H1 (cell line): Measurements from ENCODE around the gene MAGT1. TPM values are rescaled to one million over a fixed set of nuclear protein-coding genes. Genes with fewer than 3 reads are reported as not detected.

ENCODE experiments used
- BRCA1 ChIP-seq: IDR thresholded peaks from 2 replicates; pipeline ENCODE4 v1.6.1; 2012; ENCODE audit warnings: low read depth, low read length, improper control_type of control experiment
- CTBP2 ChIP-seq: IDR thresholded peaks from 2 replicates; pipeline ENCODE4 v1.7.0; 2011; ENCODE audit warnings: borderline replicate concordance, mild to moderate bottlenecking, moderate library complexity, mixed read lengths, low read length; ENCODE audit not compliant: insufficient read depth, insufficient read length
- TBP ChIP-seq: IDR thresholded peaks from 2 replicates; pipeline ENCODE4 v1.6.1; 2011; ENCODE audit warnings: low read depth, low read length, improper control_type of control experiment
- TEAD4 ChIP-seq: IDR thresholded peaks from 2 replicates; pipeline ENCODE4 v1.6.1; 2012; ENCODE audit warnings: low read depth, low read length, inconsistent platforms, mixed read lengths
- polyA plus RNA-seq, 7 experiments: library from polyadenylated mRNA; depleted of rRNA in 3 of 7; stranded (reverse) in 5 of 7; unstranded in 2 of 7; fragments of >200 nt in 5 of 7; fragments of 200-250 nt in 2 of 7; gene quantifications; 1 replicate in 5 of 7; 2 replicates in 1 of 7; 4 replicates in 1 of 7; pipeline versions ENCODE4 v1.2.1 to v1.2.3, GENCODE V29; 2011 to 2013; ENCODE audit warnings: missing spikeins in 2 of 7, mixed read lengths in 2 of 7
- total RNA-seq: library from RNA; stranded (reverse); fragmentation: NEBNext Ultra II Directional; extraction: Animal tissue kit (Norgen Biotek cat#: 25700); gene quantifications from 2 replicates; pipeline ENCODE4 v1.2.1, GENCODE V29; 2021
- TF ChIP-seq, protein P1 (sequence below): fragments of 300-600 bp; sonication (generic); IDR thresholded peaks from 2 replicates; pipeline ENCODE4 v1.7.1; 2012; ENCODE audit warnings: low read length, moderate library complexity, mild to moderate bottlenecking, inconsistent platforms; ENCODE audit not compliant: insufficient replicate concordance

The MAGT1 gene
- total and polyA plus RNA-seq, 2 of the 8 experiments (the other 6 are each of a cell fraction or from before 2014, with no cell fraction given), result 14.4 to 47.6 TPM

DNA sequence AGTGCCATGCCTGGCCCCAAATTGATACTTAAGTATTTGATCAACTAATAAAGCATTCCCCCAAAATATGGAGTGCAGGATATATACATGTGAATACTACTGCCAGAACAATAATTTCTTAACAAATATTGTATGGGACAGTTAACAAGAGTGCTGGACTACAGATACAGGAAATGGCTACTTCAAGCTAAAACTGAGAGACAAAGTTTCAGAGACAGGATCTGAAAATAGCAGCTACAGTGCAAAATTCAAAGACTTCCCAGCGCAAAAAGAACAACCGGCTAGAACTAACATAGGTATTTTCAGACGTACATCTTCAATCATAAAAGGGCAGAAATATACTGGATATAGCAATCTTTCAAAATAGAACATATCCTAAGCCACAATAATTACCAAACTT is 115.5 kb downstream of the MAGT1 start (continued):
- TF ChIP-seq, protein P1, sequence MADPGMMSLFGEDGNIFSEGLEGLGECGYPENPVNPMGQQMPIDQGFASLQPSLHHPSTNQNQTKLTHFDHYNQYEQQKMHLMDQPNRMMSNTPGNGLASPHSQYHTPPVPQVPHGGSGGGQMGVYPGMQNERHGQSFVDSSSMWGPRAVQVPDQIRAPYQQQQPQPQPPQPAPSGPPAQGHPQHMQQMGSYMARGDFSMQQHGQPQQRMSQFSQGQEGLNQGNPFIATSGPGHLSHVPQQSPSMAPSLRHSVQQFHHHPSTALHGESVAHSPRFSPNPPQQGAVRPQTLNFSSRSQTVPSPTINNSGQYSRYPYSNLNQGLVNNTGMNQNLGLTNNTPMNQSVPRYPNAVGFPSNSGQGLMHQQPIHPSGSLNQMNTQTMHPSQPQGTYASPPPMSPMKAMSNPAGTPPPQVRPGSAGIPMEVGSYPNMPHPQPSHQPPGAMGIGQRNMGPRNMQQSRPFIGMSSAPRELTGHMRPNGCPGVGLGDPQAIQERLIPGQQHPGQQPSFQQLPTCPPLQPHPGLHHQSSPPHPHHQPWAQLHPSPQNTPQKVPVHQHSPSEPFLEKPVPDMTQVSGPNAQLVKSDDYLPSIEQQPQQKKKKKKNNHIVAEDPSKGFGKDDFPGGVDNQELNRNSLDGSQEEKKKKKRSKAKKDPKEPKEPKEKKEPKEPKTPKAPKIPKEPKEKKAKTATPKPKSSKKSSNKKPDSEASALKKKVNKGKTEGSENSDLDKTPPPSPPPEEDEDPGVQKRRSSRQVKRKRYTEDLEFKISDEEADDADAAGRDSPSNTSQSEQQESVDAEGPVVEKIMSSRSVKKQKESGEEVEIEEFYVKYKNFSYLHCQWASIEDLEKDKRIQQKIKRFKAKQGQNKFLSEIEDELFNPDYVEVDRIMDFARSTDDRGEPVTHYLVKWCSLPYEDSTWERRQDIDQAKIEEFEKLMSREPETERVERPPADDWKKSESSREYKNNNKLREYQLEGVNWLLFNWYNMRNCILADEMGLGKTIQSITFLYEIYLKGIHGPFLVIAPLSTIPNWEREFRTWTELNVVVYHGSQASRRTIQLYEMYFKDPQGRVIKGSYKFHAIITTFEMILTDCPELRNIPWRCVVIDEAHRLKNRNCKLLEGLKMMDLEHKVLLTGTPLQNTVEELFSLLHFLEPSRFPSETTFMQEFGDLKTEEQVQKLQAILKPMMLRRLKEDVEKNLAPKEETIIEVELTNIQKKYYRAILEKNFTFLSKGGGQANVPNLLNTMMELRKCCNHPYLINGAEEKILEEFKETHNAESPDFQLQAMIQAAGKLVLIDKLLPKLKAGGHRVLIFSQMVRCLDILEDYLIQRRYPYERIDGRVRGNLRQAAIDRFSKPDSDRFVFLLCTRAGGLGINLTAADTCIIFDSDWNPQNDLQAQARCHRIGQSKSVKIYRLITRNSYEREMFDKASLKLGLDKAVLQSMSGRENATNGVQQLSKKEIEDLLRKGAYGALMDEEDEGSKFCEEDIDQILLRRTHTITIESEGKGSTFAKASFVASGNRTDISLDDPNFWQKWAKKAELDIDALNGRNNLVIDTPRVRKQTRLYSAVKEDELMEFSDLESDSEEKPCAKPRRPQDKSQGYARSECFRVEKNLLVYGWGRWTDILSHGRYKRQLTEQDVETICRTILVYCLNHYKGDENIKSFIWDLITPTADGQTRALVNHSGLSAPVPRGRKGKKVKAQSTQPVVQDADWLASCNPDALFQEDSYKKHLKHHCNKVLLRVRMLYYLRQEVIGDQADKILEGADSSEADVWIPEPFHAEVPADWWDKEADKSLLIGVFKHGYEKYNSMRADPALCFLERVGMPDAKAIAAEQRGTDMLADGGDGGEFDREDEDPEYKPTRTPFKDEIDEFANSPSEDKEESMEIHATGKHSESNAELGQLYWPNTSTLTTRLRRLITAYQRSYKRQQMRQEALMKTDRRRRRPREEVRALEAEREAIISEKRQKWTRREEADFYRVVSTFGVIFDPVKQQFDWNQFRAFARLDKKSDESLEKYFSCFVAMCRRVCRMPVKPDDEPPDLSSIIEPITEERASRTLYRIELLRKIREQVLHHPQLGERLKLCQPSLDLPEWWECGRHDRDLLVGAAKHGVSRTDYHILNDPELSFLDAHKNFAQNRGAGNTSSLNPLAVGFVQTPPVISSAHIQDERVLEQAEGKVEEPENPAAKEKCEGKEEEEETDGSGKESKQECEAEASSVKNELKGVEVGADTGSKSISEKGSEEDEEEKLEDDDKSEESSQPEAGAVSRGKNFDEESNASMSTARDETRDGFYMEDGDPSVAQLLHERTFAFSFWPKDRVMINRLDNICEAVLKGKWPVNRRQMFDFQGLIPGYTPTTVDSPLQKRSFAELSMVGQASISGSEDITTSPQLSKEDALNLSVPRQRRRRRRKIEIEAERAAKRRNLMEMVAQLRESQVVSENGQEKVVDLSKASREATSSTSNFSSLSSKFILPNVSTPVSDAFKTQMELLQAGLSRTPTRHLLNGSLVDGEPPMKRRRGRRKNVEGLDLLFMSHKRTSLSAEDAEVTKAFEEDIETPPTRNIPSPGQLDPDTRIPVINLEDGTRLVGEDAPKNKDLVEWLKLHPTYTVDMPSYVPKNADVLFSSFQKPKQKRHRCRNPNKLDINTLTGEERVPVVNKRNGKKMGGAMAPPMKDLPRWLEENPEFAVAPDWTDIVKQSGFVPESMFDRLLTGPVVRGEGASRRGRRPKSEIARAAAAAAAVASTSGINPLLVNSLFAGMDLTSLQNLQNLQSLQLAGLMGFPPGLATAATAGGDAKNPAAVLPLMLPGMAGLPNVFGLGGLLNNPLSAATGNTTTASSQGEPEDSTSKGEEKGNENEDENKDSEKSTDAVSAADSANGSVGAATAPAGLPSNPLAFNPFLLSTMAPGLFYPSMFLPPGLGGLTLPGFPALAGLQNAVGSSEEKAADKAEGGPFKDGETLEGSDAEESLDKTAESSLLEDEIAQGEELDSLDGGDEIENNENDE, result no peak
- TF ChIP-seq TBP (no peak), TEAD4 (no peak), BRCA1 (no peak), CTBP2 (no peak)
